ENCODE results near the gene CTNNA2.

The CTNNA2 gene

DNA sequence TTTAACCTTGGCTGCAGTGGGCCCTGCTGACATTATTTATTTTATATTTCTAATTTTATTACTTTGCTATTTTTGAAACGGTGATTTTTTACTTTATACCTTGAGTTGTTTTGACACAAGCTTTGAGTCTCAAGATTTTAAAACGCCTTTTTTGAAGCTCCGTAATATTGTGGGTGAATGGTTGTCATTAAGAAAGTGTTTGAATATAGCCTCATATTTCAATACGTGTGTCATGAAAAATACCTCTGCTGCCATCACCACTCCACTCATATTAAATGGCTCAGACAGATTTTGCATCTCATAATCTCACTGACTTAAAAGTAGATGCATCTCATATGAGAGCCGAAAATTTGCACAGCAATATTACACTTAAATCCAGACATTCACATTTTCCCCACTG lies 106.6 kb downstream of the CTNNA2 start:
- no peak for DNase-seq

DNA sequence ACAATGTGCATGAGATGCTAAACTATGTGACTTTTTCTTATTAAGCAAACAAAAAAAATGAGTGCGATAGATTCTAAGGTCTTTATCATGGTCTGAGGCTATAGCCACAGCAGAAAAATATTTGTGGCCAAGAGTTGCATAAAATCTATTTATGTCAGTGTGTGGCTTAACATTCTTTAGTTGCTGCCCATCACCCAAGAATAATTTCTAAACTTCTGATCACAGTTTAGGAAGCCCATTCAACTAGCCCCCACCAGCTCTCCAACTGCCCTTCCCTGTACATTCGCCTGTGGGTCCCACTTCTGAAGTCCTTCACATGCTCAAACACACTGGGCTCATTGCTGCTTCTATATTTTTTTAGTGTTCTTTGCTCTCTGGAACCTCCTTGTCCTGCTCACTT lies 107.1 kb downstream of the CTNNA2 start:
- no peak for DNase-seq

DNA sequence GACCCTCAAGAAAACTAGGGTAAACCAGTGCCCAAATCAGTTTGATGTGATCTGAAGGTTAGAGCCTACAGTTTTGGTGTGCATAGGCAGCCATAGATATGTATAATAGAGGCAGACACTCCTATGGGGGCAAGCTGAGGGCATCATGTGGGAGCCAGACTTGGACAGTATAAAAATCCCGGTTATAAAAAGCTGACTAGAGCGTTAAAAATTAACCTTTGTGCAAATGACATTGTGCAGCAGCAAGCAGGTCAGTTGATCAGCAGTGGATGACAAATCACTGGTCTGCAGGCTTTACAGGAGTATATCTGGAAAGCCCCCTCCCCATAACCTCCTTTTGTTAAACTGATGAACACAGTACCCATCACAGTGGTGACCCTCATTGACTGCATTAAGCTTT lies 107.8 kb downstream of the CTNNA2 start:
- DNase-seq: no peak

DNA sequence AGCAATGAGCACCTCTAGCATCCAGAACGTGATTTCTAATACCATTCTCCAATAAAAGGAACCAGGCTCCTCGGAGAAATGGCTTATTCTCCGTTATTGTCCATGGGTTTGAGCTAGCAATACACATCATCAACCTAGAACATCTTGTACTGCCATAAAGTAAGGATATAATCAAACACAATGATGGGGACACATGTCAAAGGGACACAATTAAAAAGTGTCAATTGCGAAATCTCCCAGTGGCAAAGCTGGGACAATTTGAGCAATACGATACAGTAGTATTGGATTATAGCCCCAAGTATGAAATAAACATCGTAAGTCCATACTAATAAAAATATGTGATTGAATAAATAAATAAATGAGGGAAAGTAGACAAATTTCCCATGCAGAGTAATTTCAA lies 108.4 kb downstream of the CTNNA2 start:
- no peak for DNase-seq

DNA sequence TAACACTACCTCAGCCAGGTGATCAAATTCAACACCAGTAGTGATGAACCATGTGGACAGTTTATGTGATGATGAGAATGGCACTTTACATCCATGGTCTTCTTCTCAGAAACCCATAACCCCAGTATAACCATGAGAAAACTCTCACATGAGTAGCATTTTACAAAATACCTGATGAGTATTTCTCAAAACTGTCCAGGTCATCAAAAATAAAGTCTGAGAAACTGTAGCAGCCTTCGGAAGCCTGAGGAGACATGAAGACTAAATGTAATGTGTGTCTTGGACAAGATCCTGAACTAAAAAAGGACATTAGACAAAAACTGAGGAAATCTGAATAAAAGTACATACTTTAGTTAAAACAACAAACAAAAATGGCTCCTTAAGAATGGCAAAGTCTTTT lies 108.9 kb downstream of the CTNNA2 start:
- no peak for DNase-seq

DNA sequence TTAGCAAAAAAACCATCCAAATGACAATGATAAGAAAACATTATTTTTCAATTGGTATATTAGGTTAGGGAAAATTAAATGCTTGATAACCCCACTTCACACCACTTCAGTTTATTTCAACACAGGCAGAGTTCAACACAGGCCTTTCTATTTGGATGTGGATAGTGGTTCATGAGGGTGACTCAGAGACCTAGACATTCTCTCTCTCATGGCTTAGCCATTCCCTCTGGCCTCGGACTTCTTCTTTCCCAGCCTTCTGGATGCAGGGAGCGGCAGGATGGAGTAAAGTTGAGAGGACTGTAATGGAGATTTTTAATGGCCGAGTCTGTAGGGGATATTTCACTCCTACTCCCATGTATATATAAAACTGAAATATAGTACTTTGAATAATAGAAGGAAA lies 109.7 kb downstream of the CTNNA2 start:
- peak; percentile 42 for DNase-seq

DNA sequence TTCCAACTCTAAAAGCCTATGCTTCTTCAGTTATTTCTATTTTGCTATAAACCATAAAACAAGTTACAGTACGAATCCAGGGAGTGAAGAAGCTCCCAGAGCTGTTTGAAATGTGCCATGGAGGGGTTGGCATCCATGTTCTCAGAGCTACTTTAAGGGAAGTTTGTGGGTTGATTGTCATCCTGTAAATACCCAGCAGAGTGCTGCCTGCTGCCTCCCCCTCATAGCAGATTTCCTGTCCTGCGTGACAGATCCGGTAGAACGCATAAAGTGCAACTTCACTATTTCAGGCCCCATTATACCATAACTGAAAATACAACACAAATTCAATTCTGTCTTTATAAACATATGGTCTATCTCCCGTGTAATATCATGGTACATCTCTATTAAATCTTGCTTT lies 114.4 kb downstream of the CTNNA2 start:
- DNase-seq: no peak

DNA sequence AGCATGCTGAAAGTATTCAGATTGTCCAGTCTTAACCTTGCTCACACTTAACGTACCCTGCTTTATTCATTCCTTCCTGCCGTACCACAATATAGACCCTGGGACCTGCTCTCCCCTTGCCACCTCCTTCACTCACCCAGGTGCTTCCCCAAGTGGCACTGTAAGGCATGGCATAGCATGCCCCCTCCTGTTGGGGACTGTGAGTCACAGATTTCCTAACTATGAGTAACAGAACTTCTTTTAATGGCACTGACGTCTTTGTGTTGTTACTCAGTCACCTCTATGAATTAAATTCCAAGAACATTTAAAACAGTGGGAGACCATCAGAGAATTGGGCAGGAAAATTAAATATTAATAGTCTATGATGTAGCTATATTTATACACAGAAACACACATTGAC lies 117.2 kb downstream of the CTNNA2 start:
- peak; percentile 36 for DNase-seq

DNA sequence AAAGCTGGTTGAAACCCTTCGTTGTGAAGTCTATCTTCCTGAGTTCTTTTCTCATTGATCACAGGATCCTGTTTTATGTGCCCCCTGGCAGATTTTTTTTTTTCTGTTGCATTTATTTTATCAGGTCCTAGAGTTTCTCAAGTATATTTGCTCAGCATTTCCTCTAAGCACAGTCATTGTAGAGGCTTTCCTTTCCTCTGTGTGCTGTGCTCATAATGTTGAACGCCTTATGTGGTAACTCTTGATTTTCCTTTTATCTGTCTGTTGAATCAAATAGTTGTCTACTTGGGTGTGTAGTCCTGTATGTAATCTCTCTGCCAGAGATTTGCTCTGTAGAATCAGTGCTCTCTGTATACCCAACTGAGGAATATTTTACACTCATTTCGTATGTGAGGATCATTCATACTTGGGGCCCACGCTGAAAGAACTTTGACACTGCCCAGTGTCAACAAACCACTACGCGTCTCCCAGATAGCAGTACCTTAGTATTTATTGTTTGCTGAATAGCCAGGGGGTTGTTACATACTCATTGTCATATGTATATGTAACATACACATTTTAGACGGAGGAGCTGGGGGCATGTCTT lies 118.2 kb downstream of the CTNNA2 start:
- no peak for DNase-seq

DNA sequence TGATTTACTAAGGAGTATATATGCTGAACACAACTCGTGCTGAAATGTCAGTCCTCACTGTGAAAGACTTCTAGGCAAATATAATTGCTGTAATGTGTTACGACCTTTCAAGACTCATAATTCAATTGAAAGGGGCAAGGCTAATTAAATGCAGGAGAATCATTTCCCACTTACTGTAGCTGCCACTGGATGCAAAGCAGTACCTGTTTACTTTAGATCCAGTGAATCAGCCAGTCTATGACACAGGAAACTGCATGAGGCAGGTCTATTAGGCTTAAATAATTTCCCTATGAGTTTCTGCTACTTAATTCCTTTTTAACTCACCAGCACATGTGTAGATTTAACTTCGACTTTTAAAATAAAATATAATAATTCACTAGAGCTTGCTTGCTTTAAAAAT lies 125.6 kb downstream of the CTNNA2 start:
- no peak for DNase-seq

DNA sequence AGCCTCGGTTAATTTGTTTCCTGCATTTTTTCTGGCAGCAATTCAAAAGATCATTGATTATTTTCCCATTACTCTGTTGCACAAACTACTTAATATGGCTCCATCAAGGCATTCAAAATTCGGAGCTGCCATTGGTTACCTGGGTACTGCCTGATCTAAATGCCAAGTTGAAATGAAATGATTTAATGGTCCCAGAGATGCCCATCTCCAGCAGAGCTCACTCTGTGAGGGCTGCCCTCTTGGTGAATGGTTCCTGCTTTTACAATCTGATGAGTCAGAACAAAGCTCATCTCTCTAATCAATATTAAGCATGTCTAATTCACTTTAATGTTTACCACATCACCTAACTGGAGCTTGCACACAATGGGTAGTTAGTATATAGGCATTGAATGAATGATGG lies 126.1 kb downstream of the CTNNA2 start:
- no peak for DNase-seq

DNA sequence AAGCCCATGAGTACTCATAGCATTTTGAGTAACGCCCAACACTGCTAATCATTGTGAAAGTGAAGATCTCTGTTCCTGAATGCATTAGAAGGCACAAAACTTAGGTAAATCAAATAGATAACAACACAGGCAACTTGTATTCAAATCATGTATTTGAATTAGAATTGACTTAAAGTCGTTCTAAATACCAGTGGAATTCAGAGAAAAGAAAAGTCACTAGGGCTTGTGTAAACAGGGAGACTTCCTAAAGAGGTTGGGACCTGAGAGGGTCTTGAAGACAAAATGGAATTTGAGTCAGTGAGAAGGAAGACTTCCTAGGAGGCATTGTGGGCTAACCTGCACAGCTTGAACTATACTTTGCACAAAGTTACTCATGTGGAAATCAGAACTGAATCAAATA lies 127.2 kb downstream of the CTNNA2 start:
- DNase-seq: no peak

DNA sequence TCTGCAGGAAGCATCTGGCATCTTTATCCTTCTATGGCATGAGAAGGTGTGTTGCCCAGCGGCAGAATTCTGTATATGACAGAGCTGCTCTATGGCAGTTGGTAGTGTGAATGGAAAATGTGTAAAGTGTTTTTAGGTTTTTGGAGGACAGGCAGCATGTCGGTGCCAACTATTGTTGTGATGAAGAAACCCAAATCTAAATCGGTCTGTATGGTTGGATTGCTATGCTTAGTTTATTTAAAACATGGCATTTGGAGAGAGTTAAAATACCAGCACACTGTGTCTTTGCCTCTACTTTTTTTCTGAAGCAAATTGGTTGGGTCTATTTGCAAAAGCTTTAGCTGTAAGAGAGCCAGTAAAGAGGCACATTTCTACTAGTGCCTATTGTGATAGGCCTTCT lies 136.7 kb downstream of the CTNNA2 start:
- DNase-seq: no peak

DNA sequence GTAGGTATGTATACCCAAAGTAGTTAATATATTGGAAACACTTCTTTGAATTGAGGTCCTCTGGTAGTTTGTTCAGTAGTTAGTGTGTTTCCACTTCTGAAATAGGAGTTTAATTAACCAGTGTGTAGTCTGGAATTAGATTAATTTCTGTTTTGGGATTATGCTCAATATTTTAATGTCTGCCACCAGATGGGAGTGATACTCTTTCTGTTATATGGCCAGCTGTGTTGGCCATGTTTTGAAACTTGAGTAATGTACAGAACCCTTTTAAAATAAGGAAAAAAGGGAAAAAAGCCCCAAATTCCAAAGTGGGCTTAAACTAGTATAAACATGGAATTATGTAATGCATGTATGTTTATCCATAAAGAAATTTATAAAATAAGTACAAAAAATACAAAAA lies 147.7 kb downstream of the CTNNA2 start:
- peak; percentile 3 for DNase-seq

DNA sequence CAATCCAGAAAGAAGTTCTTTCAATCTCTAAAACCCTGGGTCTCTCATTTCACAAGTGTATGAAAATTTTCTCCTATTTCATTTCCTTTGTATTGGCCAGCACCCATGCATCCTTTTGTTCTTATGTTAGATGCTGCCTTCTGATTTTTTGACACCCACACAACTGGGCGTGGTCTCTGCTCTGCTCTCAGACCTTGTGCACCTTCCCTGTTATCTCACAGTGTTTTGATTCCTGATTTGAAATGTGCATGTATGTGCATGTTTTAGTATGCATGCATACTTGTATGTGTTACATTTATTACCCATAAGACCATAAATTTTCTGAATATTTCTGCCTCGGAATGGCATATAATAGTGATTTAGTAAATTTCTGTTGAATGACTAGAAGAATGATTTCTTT lies 152.2 kb downstream of the CTNNA2 start:
- DNase-seq: no peak

DNA sequence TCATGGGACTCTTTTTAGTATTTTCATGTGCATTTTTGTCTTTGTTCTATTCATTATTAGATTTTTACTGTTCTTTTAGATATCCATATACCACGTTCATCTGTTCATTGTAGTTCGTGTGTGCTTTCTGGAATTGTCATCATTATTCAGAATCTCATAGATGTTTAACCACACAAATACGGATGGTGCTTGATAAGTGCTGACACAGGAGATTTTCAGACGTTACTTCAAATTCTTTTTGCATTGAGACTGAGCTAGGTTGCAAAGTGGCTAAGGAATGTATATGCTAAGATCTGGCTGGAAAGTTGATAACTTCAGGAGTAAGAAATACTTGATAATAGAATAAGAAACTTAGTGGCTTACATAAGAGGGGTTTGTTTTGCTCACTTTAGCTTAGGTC lies 153.6 kb downstream of the CTNNA2 start:
- no peak for DNase-seq

DNA sequence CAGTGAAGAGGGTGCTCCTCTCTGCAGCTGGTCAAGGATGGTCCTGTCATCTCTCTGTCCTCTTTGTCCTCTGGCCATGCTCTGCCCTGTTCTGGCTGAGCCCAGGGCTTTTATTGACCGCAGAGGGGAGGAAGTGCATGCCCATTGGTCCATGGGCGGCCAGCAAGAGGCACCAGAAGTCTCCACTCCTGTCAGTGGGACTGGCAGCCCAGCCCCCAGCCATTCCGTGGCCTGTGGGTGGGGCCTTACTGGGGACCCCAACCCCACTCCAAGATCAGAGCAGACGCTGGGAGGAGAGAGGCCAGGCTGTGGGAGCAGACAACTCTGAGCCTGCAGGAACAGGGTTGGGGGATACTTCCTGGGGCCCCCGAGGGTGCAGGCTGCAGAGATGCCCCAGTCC lies 156.9 kb downstream of the CTNNA2 start:
- DNase-seq: no peak

DNA sequence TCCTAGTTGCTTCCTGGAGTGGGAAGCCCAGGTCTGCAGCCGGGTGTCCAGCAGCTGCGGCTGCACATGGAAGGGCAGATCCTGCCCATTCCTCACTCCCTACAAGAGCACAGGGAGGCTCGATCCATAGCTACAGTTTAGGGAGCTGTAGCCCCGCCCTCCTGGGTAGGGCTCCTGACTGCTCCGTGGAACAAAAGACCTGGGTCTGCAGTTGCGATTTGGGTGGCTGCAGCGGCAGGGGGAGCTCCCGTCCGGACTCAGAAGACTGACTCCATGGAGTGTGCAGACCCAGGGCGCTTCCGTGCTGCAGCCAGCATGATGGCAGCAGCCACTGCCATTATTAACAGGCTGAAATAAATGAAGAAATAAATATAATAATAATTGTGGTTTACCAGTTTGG lies 157.3 kb downstream of the CTNNA2 start:
- no peak for DNase-seq

DNA sequence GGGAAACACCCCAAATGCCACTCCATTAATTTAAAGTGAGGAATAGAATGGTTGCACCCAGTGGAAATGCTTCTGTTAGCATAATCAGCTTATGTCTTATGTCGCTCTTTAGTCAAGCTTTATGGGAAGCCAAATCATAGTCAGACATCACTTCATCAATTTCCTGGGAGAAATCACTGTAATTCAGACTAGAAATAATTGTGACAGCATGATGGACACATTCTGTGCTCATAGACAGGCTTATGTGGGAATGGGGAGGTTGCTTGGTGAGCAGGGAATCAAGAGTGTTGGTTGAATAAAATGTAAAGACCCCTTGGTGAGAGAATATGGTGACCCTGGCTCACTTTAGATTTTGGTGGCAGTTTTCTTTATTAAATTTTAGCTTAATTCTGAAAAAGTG lies 174.0 kb downstream of the CTNNA2 start:
- no peak for DNase-seq

DNA sequence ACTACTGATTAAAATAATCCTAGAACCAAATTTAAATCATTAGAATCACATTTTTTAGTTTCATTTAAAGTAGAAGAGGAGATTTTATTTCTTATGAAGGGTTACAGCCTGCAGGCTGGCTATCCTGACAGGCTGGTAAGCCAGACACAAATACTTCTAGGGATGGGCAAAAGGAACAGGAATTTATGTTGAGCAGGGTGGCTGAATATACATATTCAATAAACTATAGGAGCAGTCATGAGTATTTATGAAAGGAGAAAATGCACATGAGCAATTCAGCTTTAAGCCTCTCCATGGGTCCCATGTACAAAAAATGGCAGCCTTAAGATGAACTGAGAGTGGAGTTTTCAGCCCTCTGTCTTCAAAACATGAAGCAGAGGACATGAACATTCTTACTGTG lies 182.4 kb downstream of the CTNNA2 start:
- DNase-seq: no peak

DNA sequence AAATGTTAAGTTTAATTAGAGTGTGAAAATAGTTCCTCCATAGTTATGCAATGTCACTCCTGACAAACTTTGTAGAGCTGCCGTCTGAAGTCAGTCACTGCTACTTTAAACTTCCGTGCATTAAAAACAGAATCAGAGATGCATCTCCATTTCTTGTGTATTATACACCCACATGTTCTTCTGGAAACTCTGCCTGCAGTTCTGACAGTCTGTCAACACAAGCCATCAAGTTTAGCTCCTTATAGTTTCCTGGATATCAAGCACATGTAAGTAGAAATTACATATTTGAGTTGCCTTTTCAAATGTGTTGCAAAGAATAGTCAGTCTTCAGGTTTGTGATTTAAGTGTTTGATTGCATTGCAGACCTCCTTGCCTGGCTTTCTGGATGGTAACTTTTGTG lies 184.3 kb downstream of the CTNNA2 start:
- DNase-seq: no peak

DNA sequence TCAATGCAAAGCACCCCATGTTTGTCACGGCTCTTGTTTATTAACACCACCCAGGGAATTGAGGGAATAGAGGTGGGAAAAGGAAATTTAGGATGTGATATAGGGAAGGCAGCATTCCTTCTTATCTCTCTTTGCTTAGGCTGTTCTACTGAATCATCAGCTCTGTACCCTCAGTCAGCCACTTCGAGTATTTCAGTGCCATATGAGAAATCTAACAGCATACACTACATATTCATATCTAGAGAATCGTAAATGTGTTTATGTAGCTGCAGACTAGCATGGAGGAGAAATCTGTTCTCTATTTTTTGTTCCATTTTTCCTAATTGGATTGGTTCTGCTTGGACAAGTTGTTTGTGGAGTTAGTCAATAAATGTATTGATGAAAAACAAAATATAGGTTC lies 187.8 kb downstream of the CTNNA2 start:
- DNase-seq: no peak

DNA sequence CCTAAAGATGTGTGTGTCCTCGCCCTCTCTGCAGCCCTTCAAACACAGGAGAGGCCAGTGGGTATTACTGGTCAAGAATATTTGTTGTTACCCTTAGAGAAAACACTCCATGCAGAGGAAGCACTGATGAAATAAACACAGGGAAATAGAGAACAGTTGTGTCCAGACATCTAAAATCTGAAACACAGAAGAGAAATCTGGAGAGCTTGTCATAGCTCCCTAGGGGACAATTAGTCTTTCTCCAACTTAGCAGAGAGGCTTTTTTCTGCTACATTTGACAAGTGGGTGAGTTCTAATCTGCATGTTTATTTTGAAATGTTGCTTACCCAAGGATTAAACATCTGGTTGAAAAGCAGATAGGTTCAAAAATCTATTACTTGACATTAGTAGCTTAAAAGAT lies 190.1 kb downstream of the CTNNA2 start:
- DNase-seq: no peak

DNA sequence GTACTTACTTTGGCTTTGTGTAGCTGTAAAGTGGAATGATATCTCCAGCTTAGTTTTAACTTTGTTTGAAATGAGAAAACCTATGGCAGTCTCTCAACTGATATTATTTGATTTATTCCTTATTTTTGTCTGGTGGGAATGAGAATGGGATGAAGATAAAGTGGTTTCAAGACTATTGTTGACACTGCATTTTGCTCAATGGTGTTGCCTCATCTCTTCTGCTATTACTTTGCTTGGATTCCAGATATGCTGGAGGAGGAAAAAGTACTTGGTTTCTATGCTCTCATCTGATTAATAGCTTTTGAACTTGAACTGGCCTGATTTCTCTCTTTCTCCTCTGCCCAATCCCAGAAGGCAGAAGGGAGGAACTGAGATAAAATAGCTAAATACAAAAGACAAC lies 198.2 kb downstream of the CTNNA2 start:
- no peak for DNase-seq

DNA sequence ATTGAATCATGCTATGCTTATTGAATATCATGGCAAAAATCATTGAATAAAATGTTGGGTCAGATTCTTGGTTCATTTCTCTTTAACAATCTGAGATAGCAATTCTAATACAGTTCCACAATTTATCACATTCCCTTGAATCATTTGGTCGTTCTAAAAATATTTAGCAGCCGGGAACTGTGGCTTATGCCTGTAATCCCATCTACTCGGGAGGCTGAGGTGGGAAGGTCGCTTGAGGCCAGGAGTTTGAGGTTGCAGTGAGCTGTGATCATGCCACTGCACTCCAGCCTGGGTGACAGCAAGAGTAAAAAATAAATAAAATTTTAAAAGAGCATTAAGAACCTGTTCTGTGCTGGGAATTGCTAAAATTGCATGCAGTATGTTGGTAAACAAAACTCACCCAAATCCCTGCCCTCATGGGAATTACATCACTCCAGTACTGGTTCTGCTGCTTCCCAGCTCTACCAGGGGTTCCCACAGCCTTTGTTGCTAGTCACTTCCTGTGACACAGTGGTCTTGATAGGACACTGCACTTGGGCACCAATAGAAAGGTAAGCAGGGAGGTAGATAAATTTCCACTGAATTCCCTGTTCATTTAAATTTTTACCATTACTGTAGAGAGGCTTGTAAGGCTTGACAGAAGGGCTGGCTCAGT lies 200.4 kb downstream of the CTNNA2 start:
- DNase-seq: peak; percentile 23

Data from EL (cell line).